Vagina (tissue), 2 donors: ENCODE results near the gene TRIM65.

Experiments used
- CTCF ChIP-seq, 3 experiments: fragments of 450-650 bp in 2 of 3; fragments of 200-600 bp in 1 of 3; sonication (generic) in 1 of 3; IDR thresholded peaks; one replicate each; pipeline ENCODE4 v1.5.1; 2017 to 2019; ENCODE audit warnings: antibody characterized with exemption in 3 of 3, mild to moderate bottlenecking in 2 of 3, moderate library complexity in 2 of 3
- POLR2AphosphoS5 ChIP-seq, 2 donors: sonication (generic); formaldehyde crosslinking; IDR thresholded peaks; one replicate each; pipeline ENCODE4 v1.9.0; 2017; ENCODE audit warnings: antibody characterized with exemption in 2 of 2, mild to moderate bottlenecking in 2 of 2, low read depth in 1 of 2; ENCODE audit not compliant: insufficient read depth in 1 of 2

DNA sequence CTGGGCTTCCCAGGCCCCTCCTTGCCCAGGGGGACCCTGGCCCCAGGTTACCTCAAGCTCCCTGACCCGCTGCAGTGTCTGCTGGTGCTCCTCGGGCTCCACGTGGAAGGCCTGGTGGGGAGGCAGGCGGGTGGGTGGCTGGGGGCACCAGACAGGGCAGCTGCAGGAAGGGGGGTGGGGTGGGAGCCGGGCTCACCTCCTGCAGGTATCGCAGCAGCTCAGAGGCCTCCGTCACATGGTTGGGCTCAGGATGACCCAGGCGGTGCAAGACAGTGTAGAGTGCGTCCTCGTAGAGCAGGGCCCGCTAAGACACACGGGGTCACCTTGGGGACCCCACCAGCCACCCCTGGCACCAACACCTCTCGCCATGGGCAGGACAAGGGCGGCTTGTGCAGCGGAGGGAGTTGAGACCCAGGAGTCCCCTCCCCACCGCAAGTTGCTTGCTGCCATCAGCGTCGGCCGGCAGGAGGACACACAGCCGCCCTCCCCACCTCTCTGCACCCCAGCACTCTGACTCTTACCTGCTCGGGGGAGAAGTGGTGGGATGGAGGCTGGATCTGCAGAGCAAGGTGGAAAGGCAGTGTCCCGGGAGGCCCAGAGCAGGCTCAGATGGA, 53.7 kb downstream of the TRIM65 start:
- no peak for TF ChIP-seq CTCF (IDR thresholded peaks at IDR 0.05)
- no peak for TF ChIP-seq POLR2AphosphoS5 (IDR thresholded peaks at IDR 0.05; ENCODE audit: insufficient read depth in 1 of 2, low read depth in 1 of 2)
